Measurements from ENCODE around the gene MCCC2. TPM values are rescaled to one million over a fixed set of nuclear protein-coding genes. Genes with fewer than 3 reads are reported as not detected.

MCCC2 gene
- total RNA-seq, 4 donors from 2014 or later: 21.4 to 35.3 (median 26.0) TPM

DNA sequence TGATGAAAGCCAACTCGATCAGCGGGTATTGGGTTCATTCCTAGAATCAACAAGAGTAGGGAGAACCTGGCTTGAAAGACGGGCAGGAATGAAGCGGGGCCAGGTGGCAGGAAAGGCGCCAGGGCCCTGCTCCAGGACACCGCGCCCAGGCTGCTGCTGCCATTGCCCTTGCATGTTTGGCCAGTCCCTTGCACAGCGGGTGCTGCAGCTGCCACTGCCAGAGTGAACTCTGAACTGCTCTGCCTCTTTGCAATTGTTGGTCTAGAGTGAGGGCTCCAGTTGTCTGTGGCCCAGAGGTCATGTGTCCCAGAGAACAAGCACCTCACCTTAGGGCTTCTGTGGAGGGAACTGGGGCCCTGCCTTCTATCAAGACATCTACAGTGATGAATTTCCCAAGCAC, 107.9 kb downstream of the MCCC2 start:
- Histone ChIP-seq H3K4me3 (no peak overlapping the region), H3K27ac (no peak overlapping the region), H3K9me3 (no peaks in the 10 kb centered on the region), H3K4me1 (no peaks in the 10 kb centered on the region), H3K36me3 (no peaks in the 10 kb centered on the region), H3K27me3 (peaks cover 20% of the 10 kb centered on the region)
- no peak for TF ChIP-seq EP300 (IDR thresholded peaks at IDR 0.05)
- no peak for TF ChIP-seq POLR2A (IDR thresholded peaks at IDR 0.05)
- TF ChIP-seq, protein P1, sequence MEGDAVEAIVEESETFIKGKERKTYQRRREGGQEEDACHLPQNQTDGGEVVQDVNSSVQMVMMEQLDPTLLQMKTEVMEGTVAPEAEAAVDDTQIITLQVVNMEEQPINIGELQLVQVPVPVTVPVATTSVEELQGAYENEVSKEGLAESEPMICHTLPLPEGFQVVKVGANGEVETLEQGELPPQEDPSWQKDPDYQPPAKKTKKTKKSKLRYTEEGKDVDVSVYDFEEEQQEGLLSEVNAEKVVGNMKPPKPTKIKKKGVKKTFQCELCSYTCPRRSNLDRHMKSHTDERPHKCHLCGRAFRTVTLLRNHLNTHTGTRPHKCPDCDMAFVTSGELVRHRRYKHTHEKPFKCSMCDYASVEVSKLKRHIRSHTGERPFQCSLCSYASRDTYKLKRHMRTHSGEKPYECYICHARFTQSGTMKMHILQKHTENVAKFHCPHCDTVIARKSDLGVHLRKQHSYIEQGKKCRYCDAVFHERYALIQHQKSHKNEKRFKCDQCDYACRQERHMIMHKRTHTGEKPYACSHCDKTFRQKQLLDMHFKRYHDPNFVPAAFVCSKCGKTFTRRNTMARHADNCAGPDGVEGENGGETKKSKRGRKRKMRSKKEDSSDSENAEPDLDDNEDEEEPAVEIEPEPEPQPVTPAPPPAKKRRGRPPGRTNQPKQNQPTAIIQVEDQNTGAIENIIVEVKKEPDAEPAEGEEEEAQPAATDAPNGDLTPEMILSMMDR (IDR thresholded peaks at IDR 0.05): no peak
- 89% methylated on average over 4 of the region's 8 CpGs; no CpG with 5 or more reads in 1 of the 2 donors for WGBS, 2 donors (ENCODE audit: low coverage in 1 of 2)
- ATAC-seq: no peak

DNA sequence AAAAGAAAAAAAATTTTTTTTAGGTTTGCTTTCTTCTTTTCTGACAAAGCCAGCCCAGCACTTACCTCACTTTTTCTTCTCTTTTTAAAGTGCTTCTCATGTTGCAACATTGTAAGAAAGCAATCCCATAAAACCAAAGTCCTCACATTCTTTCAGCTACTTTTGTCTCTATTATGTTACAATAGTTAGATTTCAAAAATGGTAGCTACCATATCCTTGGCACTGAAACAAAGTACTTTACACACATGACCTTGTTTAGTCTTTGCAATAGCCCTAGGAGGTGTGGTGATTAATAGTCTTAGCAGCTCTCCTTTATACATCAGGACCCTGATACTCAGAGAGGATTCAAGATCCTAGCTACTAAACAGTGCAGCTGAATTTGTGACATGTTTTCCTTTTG, 108.5 kb downstream of the MCCC2 start:
- TF ChIP-seq, protein P1 (IDR thresholded peaks at IDR 0.05): no peak
- TF ChIP-seq POLR2A (IDR thresholded peaks at IDR 0.05) (no peak), EP300 (IDR thresholded peaks at IDR 0.05) (no peak), POLR2AphosphoS5 (IDR thresholded peaks at IDR 0.05) (no peak)
- Histone ChIP-seq H3K9me3 (no peaks in the 10 kb centered on the region), H3K4me3 (no peak overlapping the region), H3K4me1 (no peaks in the 10 kb centered on the region), H3K27ac (no peak overlapping the region), H3K36me3 (no peaks in the 10 kb centered on the region), H3K27me3 (peaks cover 20% of the 10 kb centered on the region)
- ATAC-seq: no peak

DNA sequence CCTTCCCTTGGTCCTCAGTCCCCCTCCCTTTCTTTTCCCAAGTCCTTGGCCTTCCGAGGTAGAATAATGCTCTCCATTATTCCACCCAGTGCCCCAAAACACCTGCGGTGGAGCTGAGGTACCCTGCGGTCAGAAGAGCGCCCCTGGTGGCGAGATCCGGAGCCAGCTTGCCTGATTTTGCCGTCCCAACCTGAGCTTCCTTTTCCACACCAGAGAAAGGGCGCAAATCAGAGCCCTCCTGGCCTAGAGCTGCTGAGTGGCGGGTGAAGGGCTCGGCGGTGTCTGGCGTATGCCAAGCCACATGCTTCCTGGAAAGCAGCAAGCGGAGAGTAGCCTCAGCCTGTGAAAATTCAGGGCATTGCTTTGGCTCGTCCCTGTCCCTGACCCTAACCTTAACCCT, 110.8 kb downstream of the MCCC2 start:
- no peaks in the 10 kb centered on the region for H3K4me1 ChIP-seq
- TF ChIP-seq, protein P1 (IDR thresholded peaks at IDR 0.05): peak in 1 of 4 experiments; percentile 22
- TF ChIP-seq POLR2A (IDR thresholded peaks at IDR 0.05): no peak
- H3K9me3 ChIP-seq: no peaks in the 10 kb centered on the region
- no peaks in the 10 kb centered on the region for H3K36me3 ChIP-seq
- peaks cover 30% of the 10 kb centered on the region for H3K27me3 ChIP-seq
- ATAC-seq: no peak
- WGBS, 2 donors (ENCODE audit: low coverage in 1 of 2): 56% methylated on average over 3 of the region's 14 CpGs; no CpG with 5 or more reads in 1 of the 2 donors
- no peak overlapping the region for H3K4me3 ChIP-seq
- H3K27ac ChIP-seq: no peak overlapping the region

DNA sequence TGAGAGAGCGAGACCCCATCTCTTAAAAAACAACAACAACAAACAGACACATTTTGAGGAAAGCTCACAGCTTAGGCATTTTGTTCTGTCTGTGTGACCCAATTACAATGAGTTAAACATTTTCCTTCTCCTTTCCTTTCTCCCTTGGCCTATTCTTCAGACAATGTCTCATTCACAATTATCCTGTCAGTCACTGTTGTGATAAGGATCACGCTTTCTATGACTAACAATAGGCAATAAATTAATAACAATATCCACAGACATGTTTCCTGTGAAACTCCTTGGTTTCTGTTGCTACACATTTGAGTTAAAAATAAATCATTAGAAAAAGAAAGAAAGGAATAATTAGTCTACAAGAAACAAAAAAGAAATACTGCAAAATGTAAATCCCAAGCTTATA, 112.1 kb downstream of the MCCC2 start:
- H3K36me3 ChIP-seq: no peaks in the 10 kb centered on the region
- H3K27me3 ChIP-seq: peaks cover 33% of the 10 kb centered on the region
- ATAC-seq: no peak
- H3K27ac ChIP-seq: no peak overlapping the region
- 70 to 71% methylated on average over 2 of the region's 2 CpGs for WGBS, 2 donors (ENCODE audit: low coverage in 1 of 2)
- no peaks in the 10 kb centered on the region for H3K4me1 ChIP-seq
- TF ChIP-seq EP300 (IDR thresholded peaks at IDR 0.05) (no peak), POLR2A (IDR thresholded peaks at IDR 0.05) (no peak)
- TF ChIP-seq, protein P1 (IDR thresholded peaks at IDR 0.05): no peak
- H3K9me3 ChIP-seq: no peaks in the 10 kb centered on the region
- H3K4me3 ChIP-seq: no peak overlapping the region

DNA sequence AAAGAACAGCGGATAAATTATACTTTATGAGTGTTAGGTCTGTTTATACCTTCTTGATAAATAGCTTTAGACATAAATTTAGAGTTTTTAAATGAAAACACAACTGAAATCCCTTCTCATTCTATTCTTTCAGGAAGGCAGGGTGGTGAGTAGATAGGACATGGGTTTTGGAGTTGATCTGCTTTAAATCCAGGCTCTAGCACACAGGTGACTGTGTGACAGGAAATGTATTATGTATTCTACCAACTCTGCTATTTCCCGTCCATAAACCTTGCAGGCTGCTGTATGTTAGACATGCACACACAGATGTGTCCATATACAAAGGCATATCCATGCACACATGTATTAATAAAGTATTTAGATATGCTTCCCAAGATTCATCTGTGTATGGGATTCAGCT, 112.6 kb downstream of the MCCC2 start:
- H3K9me3 ChIP-seq: no peaks in the 10 kb centered on the region
- no peak overlapping the region for H3K4me3 ChIP-seq
- H3K36me3 ChIP-seq: no peaks in the 10 kb centered on the region
- 48 to 76% methylated on average over 2 of the region's 2 CpGs for WGBS, 2 donors (ENCODE audit: low coverage in 1 of 2)
- ATAC-seq: no peak
- no peak overlapping the region for H3K27ac ChIP-seq
- H3K27me3 ChIP-seq: peaks cover 33% of the 10 kb centered on the region
- TF ChIP-seq EP300 (IDR thresholded peaks at IDR 0.05) (no peak), POLR2AphosphoS5 (IDR thresholded peaks at IDR 0.05) (no peak), POLR2A (IDR thresholded peaks at IDR 0.05) (no peak)
- TF ChIP-seq, protein P1 (IDR thresholded peaks at IDR 0.05): no peak
- no peaks in the 10 kb centered on the region for H3K4me1 ChIP-seq
